ENCODE measurements around the gene PCDH15. TPM values are rescaled to one million over a fixed set of nuclear protein-coding genes. Genes with fewer than 3 reads are reported as not detected.

Gene PCDH15
- total RNA-seq, 4 donors from 2014 or later, result not detected

DNA sequence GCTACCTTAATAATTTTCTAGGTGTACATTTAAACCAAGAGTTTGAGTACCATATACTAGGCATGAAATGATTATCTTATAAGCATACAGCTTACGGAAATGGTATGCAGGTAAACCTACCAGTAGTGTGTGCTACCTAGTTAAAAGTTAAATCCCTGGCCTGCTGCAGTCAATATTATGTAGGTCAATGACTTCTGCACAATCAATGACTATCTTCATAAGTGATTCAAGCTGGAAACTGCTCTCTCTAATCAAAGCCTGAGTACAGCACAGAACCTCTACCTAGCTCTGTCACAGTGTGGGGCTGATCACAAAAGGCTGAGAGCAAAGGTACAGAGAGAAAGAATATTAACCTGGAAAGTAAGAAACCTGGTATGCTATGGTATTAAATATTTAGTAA lies 733.7 kb downstream of the PCDH15 start:
- 88 to 92% methylated on average over 1 of the region's 1 CpG for WGBS, 2 donors

DNA sequence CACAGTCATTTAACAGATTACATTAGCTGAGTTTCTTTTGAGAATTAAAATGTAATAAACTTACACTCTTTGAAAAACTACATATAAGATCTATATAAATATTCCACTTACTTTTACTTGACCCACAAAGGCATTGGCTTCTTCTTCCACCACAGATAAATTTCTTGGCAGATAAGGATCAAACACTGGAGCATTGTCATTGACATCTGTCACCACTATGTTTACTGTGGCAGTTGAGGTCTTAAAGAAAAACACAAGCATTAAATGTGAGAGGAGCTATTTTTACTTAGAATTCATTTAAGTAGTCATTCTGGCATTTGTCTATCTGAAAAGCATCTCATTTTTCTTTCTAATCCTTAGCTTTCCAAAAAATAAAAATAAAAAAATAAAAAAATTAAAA lies 734.4 kb downstream of the PCDH15 start:
- TF ChIP-seq POLR2A (IDR thresholded peaks at IDR 0.05) (no peak), EP300 (IDR thresholded peaks at IDR 0.05) (no peak)
- TF ChIP-seq, protein P1, sequence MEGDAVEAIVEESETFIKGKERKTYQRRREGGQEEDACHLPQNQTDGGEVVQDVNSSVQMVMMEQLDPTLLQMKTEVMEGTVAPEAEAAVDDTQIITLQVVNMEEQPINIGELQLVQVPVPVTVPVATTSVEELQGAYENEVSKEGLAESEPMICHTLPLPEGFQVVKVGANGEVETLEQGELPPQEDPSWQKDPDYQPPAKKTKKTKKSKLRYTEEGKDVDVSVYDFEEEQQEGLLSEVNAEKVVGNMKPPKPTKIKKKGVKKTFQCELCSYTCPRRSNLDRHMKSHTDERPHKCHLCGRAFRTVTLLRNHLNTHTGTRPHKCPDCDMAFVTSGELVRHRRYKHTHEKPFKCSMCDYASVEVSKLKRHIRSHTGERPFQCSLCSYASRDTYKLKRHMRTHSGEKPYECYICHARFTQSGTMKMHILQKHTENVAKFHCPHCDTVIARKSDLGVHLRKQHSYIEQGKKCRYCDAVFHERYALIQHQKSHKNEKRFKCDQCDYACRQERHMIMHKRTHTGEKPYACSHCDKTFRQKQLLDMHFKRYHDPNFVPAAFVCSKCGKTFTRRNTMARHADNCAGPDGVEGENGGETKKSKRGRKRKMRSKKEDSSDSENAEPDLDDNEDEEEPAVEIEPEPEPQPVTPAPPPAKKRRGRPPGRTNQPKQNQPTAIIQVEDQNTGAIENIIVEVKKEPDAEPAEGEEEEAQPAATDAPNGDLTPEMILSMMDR (IDR thresholded peaks at IDR 0.05), result no peak
- no peaks in the 10 kb centered on the region for H3K36me3 ChIP-seq
- no peak overlapping the region for H3K4me3 ChIP-seq
- H3K27me3 ChIP-seq, result no peaks in the 10 kb centered on the region
- H3K4me1 ChIP-seq, result no peaks in the 10 kb centered on the region
- DNase-seq (ENCODE audit: low spot score in 2 of 2), result no peak
- H3K9me3 ChIP-seq, result no peaks in the 10 kb centered on the region
- no peak overlapping the region for H3K27ac ChIP-seq

More for the DNA sequence above, 733.7 kb downstream of the PCDH15 start:
- Histone ChIP-seq H3K36me3 (no peaks in the 10 kb centered on the region), H3K4me1 (no peaks in the 10 kb centered on the region), H3K27me3 (no peaks in the 10 kb centered on the region), H3K27ac (no peak overlapping the region), H3K4me3 (no peak overlapping the region), H3K9me3 (no peaks in the 10 kb centered on the region)
- TF ChIP-seq POLR2A (IDR thresholded peaks at IDR 0.05) (no peak), EP300 (IDR thresholded peaks at IDR 0.05) (no peak)
- TF ChIP-seq, protein P1 (IDR thresholded peaks at IDR 0.05), result no peak
- no peak for DNase-seq (ENCODE audit: low spot score in 2 of 2)

DNA sequence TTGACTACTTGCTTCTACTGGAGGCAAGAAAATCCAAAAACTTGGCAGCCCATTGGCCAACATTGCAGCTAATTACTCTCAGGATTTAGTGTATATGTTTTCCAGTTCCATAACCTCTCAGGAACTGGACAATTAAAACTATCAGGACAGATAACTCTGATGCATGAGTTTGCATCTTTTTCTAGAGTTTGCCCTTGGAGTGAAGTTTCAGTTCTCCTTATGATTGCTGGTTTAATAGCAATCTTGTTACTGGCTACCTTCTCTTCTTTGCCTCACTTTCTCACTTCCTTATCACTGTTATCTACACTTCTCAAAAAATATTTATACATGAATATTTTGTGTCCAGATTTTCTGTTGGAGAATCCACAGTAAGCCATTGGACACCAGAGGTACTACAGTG lies 735.9 kb downstream of the PCDH15 start:
- Histone ChIP-seq H3K4me1 (no peaks in the 10 kb centered on the region), H3K27me3 (no peaks in the 10 kb centered on the region), H3K9me3 (no peaks in the 10 kb centered on the region), H3K36me3 (no peaks in the 10 kb centered on the region), H3K4me3 (no peak overlapping the region), H3K27ac (no peak overlapping the region)
- no peak for DNase-seq (ENCODE audit: low spot score in 2 of 2)
- TF ChIP-seq, protein P1 (IDR thresholded peaks at IDR 0.05), result no peak
- TF ChIP-seq EP300 (IDR thresholded peaks at IDR 0.05), result no peak
- no peak for TF ChIP-seq POLR2A (IDR thresholded peaks at IDR 0.05)

DNA sequence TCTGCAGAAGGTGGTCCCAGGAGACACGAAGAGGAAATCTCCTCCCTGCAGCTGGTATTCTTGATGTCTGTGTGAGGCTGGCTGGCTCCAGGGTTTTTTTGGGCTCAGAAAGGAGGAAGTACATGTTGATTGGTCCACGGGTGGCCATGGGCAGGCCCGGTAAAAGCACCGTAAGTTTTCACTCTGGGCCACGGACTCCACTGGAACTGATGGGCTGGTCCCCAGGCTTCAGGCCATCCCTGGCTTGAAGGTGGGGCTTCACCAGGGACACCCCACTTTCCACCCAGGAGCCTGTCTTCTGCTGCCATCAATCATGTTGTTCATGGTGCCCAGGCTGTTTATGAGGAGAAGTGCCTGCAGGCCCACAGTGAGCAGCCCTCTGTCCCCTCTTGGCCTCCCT lies 736.8 kb downstream of the PCDH15 start:
- no peaks in the 10 kb centered on the region for H3K36me3 ChIP-seq
- no peaks in the 10 kb centered on the region for H3K9me3 ChIP-seq
- H3K27ac ChIP-seq, result no peak overlapping the region
- TF ChIP-seq POLR2A (IDR thresholded peaks at IDR 0.05) (no peak), EP300 (IDR thresholded peaks at IDR 0.05) (no peak)
- TF ChIP-seq, protein P1 (IDR thresholded peaks at IDR 0.05), result no peak
- no peak for DNase-seq (ENCODE audit: low spot score in 2 of 2)
- WGBS, 2 donors, result 78 to 89% methylated on average over 5 of the region's 5 CpGs
- no peak overlapping the region for H3K4me3 ChIP-seq
- no peaks in the 10 kb centered on the region for H3K27me3 ChIP-seq
- no peaks in the 10 kb centered on the region for H3K4me1 ChIP-seq

DNA sequence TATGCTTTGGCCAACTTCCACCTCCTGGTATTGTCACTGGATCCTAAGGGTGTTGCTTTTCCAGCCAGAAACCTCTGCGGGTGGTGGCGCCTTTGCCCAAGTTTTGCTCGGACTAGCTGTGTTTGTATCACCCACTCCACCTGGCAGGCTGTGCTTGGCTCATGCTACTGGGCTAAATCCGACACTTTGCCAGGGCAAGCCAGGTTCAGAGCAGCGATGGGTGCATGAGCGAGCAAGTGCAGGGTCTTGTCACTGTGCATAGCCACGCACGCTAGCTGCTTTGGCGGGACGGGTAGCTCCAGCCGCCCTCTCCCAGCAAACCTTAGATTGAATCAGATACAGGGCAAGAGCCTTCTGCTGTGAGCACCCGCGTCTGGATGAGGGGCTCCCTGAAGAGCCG lies 737.5 kb downstream of the PCDH15 start:
- H3K9me3 ChIP-seq, result no peaks in the 10 kb centered on the region
- 94% methylated on average over 14 of the region's 14 CpGs for WGBS, 2 donors
- H3K27ac ChIP-seq, result no peak overlapping the region
- no peak for DNase-seq (ENCODE audit: low spot score in 2 of 2)
- no peaks in the 10 kb centered on the region for H3K4me1 ChIP-seq
- no peaks in the 10 kb centered on the region for H3K27me3 ChIP-seq
- no peaks in the 10 kb centered on the region for H3K36me3 ChIP-seq
- TF ChIP-seq POLR2A (IDR thresholded peaks at IDR 0.05) (no peak), EP300 (IDR thresholded peaks at IDR 0.05) (no peak)
- TF ChIP-seq, protein P1 (IDR thresholded peaks at IDR 0.05), result no peak
- H3K4me3 ChIP-seq, result no peak overlapping the region
